Epidermal melanocyte (primary cell): ENCODE measurements around the gene CHRNA1.

Experiments used
- DNase-seq: peaks from one replicate; pipeline ENCODE4 v3.0.0; 2011; ENCODE audit warnings: low spot score; ENCODE audit not compliant: insufficient read length

The CHRNA1 gene

DNA sequence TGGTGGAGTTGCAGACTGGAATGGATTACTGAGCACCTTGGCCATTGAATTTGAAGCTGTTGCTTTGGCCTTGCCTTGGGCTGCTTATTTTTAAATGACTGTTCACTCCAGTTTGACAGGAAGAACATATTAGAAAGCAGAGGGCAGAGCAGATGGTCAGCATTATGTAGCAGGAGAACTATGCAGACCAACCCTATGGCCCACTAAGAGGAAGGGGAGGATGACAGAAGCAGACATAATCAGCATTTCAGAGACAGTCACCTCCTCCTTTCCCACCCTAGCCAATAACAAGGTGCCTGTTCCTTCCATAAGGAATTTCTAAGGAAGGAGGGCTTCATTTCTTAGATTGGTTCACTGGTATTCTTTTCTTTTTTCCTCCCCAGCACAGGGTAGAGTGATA, 2.4 kb downstream of the CHRNA1 start:
- no peak for DNase-seq

- DNase-seq = no peak
Measured at GRCh38 chr2:174760845-174761473, 3.3 kb downstream of the CHRNA1 start.

GRCh38 chr2:174759381-174760065, 4.7 kb downstream of the CHRNA1 start:
- DNase-seq = no peak

DNA sequence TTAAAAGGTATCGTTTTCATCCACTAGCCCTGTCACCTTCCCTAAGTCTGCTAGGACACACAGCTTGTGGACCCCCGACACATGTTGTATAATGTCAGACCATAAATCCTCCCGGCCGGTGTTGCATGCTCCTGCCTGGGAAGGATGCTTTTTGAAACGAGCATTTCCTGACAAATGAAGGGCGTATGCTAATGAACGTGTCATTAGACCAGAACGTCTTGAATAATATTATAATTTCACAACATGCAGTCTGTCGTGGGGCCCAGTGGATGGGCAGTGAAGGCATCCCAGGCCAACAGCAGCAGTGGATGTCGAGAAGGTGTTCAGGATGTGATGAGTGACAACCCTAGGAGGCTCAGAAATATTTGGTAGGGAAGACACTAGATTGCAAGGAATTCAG, 7.5 kb downstream of the CHRNA1 start:
- DNase-seq = no peak

- DNase-seq = no peak
Measured at GRCh38 chr2:174753038-174753633, 11.1 kb downstream of the CHRNA1 start.

- no peak for DNase-seq
Measured at GRCh38 chr2:174752403-174753037, 11.8 kb downstream of the CHRNA1 start.

GRCh38 chr2:174750923-174751441, 13.3 kb downstream of the CHRNA1 start:
- DNase-seq = no peak

DNA sequence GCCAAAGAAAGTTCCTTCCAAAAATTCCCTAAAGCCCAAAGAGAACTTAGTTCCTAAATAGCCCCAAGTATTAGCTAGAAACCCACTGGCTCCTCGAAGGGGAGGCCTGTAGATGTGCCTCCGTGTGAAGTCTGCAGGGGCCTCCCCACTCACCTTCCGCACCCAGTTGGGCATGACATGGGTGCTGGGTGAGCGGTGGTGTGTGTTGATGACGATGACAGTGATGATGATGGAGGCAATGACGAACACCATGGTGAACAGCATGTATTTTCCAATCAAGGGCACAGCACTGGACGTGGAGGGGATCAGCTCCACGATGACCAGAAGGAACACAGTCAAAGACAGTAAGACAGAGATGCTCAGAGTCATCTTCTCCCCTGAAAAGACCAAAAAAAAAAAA, 14.5 kb downstream of the CHRNA1 start:
- DNase-seq = no peak

- DNase-seq = no peak
Measured at GRCh38 chr2:174748948-174749347, 15.3 kb downstream of the CHRNA1 start.

- no peak for DNase-seq
Measured at GRCh38 chr2:174745142-174745541, 19.1 kb downstream of the CHRNA1 start.

- no peak for DNase-seq
Measured at GRCh38 chr2:174744111-174744510, 20.2 kb downstream of the CHRNA1 start.

DNA sequence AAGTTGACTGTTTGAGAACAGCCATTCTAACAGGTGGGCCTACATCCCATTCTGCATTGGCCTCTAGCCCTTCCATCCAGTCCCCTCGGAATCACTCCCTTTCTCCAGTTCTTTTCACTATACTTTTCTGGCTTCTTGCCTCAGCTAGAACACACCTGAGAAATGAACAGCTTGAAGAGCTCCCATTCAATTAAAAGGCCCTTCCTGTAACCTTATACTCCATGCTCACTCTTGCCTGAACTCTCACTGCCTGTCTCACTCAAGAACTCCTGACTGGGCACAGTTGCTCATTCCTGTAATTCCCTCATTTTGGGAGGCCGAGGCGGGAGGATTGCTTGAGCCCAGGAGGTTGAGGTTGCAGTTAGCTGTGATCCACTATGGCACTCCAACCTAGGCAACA, 23.6 kb downstream of the CHRNA1 start:
- no peak for DNase-seq

- DNase-seq = no peak
Measured at GRCh38 chr2:174738841-174739240, 25.4 kb downstream of the CHRNA1 start.

DNA sequence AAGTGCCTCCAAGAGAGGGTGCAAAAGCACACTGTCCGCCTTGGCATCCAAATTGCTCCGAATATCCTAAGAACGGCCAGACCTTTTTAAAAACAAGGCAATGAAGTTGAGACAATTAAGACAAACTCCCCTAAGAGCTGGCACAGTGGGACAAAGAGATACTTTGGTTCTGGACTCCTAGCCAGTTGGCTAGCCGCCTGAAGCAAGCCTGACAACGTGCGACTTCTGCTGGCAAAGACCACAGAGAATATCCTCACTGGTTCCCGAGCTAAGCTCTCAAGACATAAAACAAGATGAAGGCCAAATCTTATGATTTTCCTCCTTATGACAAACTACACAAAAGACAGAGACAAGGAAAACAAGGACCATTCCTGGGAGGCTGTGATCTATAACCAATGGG, 32.7 kb downstream of the CHRNA1 start:
- no peak for DNase-seq

GRCh38 chr2:174730698-174731018, 33.6 kb downstream of the CHRNA1 start:
- DNase-seq = no peak

- DNase-seq = no peak
Measured at GRCh38 chr2:174729797-174730697, 34.2 kb downstream of the CHRNA1 start.

DNA sequence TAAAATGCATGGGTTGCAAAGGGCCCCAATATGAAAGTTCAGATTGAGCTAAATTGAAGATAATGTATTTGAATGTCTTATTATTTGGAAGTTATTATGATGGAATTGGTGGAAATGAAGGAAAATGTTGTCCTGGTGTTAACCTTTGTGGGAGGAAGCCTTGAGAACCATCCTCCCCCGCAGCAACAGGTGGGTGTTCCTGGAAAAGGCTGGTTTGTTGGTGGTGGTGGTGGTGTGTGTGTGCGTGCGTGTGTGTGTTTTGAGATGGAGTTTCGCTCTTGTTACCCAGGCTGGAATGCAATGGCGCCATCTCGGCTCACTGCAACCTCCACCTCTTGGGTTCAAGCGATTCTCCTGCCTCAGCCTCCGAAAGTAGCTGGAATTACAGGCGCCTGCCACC, 36.2 kb downstream of the CHRNA1 start:
- DNase-seq = no peak

GRCh38 chr2:174726212-174726611, 38.1 kb downstream of the CHRNA1 start:
- DNase-seq = no peak

- no peak for DNase-seq
Measured at GRCh38 chr2:174722942-174723592, 41.2 kb downstream of the CHRNA1 start.

DNA sequence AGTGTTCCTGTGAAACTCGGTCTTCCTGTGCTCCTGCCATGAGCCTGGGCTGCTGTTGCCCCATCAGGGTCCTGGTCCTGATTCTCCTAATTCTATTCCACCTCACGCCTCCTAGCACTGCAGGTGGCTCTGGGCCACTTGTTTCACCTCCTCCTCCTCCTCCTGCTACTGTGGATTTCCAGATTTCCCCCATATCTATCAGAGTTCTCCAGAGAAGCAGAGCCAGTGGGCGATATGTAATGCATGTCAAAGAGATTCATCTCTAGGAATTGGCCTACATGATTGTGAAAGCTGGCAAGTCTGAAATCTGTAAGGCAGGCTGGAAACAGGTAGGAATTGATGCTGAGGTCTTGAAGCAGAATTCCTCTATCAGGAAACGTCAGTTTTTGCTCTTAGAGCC, 45.3 kb downstream of the CHRNA1 start:
- no peak for DNase-seq

DNA sequence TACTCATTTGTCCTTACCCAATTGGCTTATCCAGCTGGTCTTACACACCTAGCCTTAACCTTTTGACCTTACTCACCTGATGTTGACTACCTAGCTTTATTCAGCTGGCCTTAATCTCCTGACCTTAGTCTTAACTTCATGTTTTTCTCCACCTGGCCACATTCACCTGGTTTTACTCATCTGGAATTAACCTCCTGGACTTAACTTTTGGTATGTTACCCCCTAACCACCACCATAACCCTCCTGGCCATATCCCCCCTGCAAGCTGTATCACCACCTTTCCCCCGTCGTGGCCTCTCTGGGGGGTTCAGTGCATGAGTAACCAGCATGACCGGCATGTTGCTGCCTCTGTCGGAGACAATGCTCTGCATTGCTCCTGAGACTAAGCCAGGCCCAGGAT, 45.7 kb downstream of the CHRNA1 start:
- DNase-seq = no peak
